ENCODE measurements around the gene ZFYVE9. TPM values are rescaled to one million over a fixed set of nuclear protein-coding genes. Genes with fewer than 3 reads are reported as not detected.

ZFYVE9 gene
- total and polyA plus RNA-seq, 2 of the 13 experiments (the other 11 are each of a cell fraction or from before 2014, with no cell fraction given): 9.2 to 19.8 TPM

DNA sequence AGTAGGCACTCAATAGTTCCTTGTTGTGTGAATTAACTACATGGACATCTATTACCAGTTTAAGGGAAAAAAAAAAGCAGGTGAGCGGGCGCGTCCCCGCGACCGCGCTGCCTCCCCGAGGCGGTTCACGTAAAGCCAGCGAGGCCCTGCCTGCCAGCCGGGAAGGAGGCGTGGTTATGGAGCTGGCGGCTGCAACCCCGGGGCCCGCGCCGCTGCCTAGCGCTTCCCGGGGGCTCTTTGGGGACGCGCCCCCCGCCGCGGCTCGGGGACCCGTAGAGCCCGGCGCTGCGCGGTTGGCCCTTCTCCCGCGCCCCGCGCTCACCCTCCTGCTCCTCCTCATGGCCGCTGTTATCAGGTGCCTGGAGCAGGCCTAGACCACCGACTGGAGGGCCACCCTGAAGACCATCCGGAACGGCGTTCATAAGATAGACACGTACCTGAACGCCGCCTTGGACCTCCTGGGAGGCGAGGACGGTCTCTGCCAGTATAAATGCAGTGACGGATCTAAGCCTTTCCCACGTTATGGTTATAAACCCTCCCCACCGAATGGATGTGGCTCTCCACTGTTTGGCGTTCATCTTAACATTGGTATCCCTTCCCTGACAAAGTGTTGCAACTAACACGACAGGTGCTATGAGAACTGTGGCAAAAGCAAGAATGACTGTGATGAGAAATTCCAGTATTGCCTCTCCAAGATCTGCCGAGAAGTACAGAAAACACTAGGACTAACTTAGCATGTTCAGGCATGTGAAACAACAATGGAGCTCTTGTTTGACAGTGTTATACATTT, 226.7 kb downstream of the ZFYVE9 start (continued):
- TF ChIP-seq, protein P1, sequence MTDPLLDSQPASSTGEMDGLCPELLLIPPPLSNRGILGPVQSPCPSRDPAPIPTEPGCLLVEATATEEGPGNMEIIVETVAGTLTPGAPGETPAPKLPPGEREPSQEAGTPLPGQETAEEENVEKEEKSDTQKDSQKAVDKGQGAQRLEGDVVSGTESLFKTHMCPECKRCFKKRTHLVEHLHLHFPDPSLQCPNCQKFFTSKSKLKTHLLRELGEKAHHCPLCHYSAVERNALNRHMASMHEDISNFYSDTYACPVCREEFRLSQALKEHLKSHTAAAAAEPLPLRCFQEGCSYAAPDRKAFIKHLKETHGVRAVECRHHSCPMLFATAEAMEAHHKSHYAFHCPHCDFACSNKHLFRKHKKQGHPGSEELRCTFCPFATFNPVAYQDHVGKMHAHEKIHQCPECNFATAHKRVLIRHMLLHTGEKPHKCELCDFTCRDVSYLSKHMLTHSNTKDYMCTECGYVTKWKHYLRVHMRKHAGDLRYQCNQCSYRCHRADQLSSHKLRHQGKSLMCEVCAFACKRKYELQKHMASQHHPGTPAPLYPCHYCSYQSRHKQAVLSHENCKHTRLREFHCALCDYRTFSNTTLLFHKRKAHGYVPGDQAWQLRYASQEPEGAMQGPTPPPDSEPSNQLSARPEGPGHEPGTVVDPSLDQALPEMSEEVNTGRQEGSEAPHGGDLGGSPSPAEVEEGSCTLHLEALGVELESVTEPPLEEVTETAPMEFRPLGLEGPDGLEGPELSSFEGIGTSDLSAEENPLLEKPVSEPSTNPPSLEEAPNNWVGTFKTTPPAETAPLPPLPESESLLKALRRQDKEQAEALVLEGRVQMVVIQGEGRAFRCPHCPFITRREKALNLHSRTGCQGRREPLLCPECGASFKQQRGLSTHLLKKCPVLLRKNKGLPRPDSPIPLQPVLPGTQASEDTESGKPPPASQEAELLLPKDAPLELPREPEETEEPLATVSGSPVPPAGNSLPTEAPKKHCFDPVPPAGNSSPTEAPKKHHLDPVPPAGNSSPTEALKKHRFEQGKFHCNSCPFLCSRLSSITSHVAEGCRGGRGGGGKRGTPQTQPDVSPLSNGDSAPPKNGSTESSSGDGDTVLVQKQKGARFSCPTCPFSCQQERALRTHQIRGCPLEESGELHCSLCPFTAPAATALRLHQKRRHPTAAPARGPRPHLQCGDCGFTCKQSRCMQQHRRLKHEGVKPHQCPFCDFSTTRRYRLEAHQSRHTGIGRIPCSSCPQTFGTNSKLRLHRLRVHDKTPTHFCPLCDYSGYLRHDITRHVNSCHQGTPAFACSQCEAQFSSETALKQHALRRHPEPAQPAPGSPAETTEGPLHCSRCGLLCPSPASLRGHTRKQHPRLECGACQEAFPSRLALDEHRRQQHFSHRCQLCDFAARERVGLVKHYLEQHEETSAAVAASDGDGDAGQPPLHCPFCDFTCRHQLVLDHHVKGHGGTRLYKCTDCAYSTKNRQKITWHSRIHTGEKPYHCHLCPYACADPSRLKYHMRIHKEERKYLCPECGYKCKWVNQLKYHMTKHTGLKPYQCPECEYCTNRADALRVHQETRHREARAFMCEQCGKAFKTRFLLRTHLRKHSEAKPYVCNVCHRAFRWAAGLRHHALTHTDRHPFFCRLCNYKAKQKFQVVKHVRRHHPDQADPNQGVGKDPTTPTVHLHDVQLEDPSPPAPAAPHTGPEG (CRISPR knock-in tag; IDR thresholded peaks at IDR 0.05): peak; percentile 96
- TF ChIP-seq ZNF350 (CRISPR knock-in tag; IDR thresholded peaks at IDR 0.05; ENCODE audit: borderline replicate concordance, low read depth) (no peak), ARNTL (CRISPR knock-in tag; IDR thresholded peaks at IDR 0.05) (no peak), ESRRA (CRISPR knock-in tag; IDR thresholded peaks at IDR 0.05; ENCODE audit: low read depth) (no peak), KAT7 (CRISPR knock-in tag; IDR thresholded peaks at IDR 0.05; ENCODE audit: borderline replicate concordance) (0 out of 2 replicates have a peak, but pooled peaks have one; percentile 23), CHD2 (IDR thresholded peaks at IDR 0.05; ENCODE audit: low read depth, low read length) (no peak), ZNF558 (CRISPR knock-in tag; IDR thresholded peaks at IDR 0.05; ENCODE audit: borderline replicate concordance) (no peak), ZSCAN21 (CRISPR knock-in tag; IDR thresholded peaks at IDR 0.05; ENCODE audit: borderline replicate concordance) (0 out of 2 replicates have a peak, but pooled peaks have one; percentile 37), MIER3 (CRISPR knock-in tag; IDR thresholded peaks at IDR 0.05; ENCODE audit: borderline replicate concordance) (no peak), REPIN1 (CRISPR knock-in tag; IDR thresholded peaks at IDR 0.05; ENCODE audit: borderline replicate concordance, low read depth) (0 out of 2 replicates have a peak, but pooled peaks have one; percentile 52), PLRG1 (conservative IDR thresholded peaks at IDR 0.05) (no peak), ZNF841 (CRISPR knock-in tag; IDR thresholded peaks at IDR 0.05; ENCODE audit: borderline replicate concordance) (no peak), AGO2 (optimal IDR thresholded peaks at IDR 0.05; ENCODE audit: low read depth, low read length) (peak; percentile 43)
- TF ChIP-seq, protein P2, sequence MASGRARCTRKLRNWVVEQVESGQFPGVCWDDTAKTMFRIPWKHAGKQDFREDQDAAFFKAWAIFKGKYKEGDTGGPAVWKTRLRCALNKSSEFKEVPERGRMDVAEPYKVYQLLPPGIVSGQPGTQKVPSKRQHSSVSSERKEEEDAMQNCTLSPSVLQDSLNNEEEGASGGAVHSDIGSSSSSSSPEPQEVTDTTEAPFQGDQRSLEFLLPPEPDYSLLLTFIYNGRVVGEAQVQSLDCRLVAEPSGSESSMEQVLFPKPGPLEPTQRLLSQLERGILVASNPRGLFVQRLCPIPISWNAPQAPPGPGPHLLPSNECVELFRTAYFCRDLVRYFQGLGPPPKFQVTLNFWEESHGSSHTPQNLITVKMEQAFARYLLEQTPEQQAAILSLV (CRISPR knock-in tag; IDR thresholded peaks at IDR 0.05; ENCODE audit: borderline replicate concordance): 0 out of 2 replicates have a peak, but pooled peaks have one; percentile 43
- TF ChIP-seq, protein P3, sequence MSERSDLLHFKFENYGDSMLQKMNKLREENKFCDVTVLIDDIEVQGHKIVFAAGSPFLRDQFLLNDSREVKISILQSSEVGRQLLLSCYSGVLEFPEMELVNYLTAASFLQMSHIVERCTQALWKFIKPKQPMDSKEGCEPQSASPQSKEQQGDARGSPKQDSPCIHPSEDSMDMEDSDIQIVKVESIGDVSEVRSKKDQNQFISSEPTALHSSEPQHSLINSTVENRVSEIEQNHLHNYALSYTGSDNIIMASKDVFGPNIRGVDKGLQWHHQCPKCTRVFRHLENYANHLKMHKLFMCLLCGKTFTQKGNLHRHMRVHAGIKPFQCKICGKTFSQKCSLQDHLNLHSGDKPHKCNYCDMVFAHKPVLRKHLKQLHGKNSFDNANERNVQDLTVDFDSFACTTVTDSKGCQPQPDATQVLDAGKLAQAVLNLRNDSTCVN (CRISPR knock-in tag; IDR thresholded peaks at IDR 0.05; ENCODE audit: borderline replicate concordance): 0 out of 2 replicates have a peak, but pooled peaks have one; percentile 34
- TF ChIP-seq, protein P4, sequence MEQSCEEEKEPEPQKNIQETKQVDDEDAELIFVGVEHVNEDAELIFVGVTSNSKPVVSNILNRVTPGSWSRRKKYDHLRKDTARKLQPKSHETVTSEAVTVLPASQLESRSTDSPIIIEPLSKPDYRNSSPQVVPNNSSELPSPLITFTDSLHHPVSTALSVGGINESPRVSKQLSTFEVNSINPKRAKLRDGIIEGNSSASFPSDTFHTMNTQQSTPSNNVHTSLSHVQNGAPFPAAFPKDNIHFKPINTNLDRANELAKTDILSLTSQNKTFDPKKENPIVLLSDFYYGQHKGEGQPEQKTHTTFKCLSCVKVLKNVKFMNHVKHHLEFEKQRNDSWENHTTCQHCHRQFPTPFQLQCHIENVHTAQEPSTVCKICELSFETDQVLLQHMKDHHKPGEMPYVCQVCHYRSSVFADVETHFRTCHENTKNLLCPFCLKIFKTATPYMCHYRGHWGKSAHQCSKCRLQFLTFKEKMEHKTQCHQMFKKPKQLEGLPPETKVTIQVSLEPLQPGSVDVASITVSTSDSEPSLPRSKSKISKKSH (CRISPR knock-in tag; IDR thresholded peaks at IDR 0.05; ENCODE audit: borderline replicate concordance): no peak

Measured in HepG2 (cell line).